ENCODE measurements around the gene ADCY10. TPM values are rescaled to one million over a fixed set of nuclear protein-coding genes. Genes with fewer than 3 reads are reported as not detected.

The ADCY10 gene
- total and polyA plus RNA-seq, 2 donors (not counting 3 experiments of a cell fraction or from before 2014, with no cell fraction given): not detected

GRCh38 chr1:167905671-167906070, 8.3 kb downstream of the ADCY10 start:
- CTCF ChIA-PET: interaction anchor here (1.1 to 2.4 kb wide), 5 partner anchors 8 to 177 kb away, joined by 3 to 11 read pairs (median 4); partner anchors contain the start of gene ADCY10
- DNase-seq (ENCODE audit: low read depth, low spot score): peak; percentile 48

More at GRCh38 chr1:167905671-167906070, 8.3 kb downstream of the ADCY10 start:
- H2AFZ ChIP-seq (ENCODE audit: low read depth, low read length): no peak overlapping the region
- no TSS peak for BruUV-seq (replicated peaks)
- no peaks in the 10 kb centered on the region for H3K9me3 ChIP-seq (replicated peaks; ENCODE audit: control insufficient read depth, insufficient read depth, low read length)
- no peaks in the 10 kb centered on the region for H3K36me3 ChIP-seq (ENCODE audit: control insufficient read depth in 2 of 2, extremely low read depth in 1 of 2, insufficient read depth in 2 of 2, low read length in 2 of 2)
- intact Hi-C loops (cut with micrococcal nuclease): no loop called here
- no peak for FAIRE-seq
- H4K20me1 ChIP-seq (replicated peaks; ENCODE audit: control insufficient read depth, extremely low read depth, insufficient read depth, low read length): no peaks in the 10 kb centered on the region
- TF ChIP-seq, protein P1, sequence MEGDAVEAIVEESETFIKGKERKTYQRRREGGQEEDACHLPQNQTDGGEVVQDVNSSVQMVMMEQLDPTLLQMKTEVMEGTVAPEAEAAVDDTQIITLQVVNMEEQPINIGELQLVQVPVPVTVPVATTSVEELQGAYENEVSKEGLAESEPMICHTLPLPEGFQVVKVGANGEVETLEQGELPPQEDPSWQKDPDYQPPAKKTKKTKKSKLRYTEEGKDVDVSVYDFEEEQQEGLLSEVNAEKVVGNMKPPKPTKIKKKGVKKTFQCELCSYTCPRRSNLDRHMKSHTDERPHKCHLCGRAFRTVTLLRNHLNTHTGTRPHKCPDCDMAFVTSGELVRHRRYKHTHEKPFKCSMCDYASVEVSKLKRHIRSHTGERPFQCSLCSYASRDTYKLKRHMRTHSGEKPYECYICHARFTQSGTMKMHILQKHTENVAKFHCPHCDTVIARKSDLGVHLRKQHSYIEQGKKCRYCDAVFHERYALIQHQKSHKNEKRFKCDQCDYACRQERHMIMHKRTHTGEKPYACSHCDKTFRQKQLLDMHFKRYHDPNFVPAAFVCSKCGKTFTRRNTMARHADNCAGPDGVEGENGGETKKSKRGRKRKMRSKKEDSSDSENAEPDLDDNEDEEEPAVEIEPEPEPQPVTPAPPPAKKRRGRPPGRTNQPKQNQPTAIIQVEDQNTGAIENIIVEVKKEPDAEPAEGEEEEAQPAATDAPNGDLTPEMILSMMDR (IDR thresholded peaks at IDR 0.05; ENCODE audit: extremely low read depth in 1 of 2, insufficient read depth in 1 of 2, low read depth in 1 of 2, low read length in 2 of 2): no peak
- TF ChIP-seq EZH2 (IDR thresholded peaks at IDR 0.05; ENCODE audit: borderline replicate concordance, low read depth, low read length, severe bottlenecking): no peak
- no peak for TF ChIP-seq FOS (IDR thresholded peaks at IDR 0.05; ENCODE audit: borderline replicate concordance, insufficient read depth, low read length)
- TF ChIP-seq JUN (IDR thresholded peaks at IDR 0.05; ENCODE audit: borderline replicate concordance, insufficient read depth, insufficient read length, low read depth): no peak
- TF ChIP-seq MYC (IDR thresholded peaks at IDR 0.05; ENCODE audit: low read depth, low read length): no peak
- TF ChIP-seq GATA2 (IDR thresholded peaks at IDR 0.05; ENCODE audit: insufficient read depth, insufficient read length, low read depth, low read length): no peak
- no peak for TF ChIP-seq POLR2A (IDR thresholded peaks at IDR 0.05; ENCODE audit: low read depth, low read length)
- no peak for TF ChIP-seq POLR2AphosphoS5 (IDR thresholded peaks at IDR 0.05; ENCODE audit: insufficient read depth, low read depth, low read length)
- no peak for TF ChIP-seq MAX (IDR thresholded peaks at IDR 0.05; ENCODE audit: insufficient read depth, insufficient read length)
- no peaks in the 10 kb centered on the region for H3K9me1 ChIP-seq (replicated peaks; ENCODE audit: control insufficient read depth, extremely low read depth, insufficient read depth, low read length)
- no peak overlapping the region for H3K4me3 ChIP-seq (replicated peaks in 1 of 3; ENCODE audit: insufficient read depth in 1 of 3, low read depth in 1 of 3, low read length in 3 of 3)
- POLR2A ChIA-PET: no interaction called here
- no peaks in the 10 kb centered on the region for H3K27me3 ChIP-seq (ENCODE audit: control insufficient read depth in 2 of 2, insufficient read depth in 2 of 2, low read length in 2 of 2)
- dilution Hi-C loops (cut with MboI; ENCODE audit: extremely low pct_ligation_motif_present, low sequenced_read_pairs): no loop called here
- H3K27ac ChIP-seq (ENCODE audit: insufficient read depth, low read depth, low read length): no peak overlapping the region
- peaks cover 7% of the 10 kb centered on the region for H3K4me1 ChIP-seq (ENCODE audit: control insufficient read depth, extremely low read depth, insufficient read depth, low read length)
- H3K4me2 ChIP-seq (ENCODE audit: insufficient read depth, low read length): no peak overlapping the region
- H3K79me2 ChIP-seq (ENCODE audit: control insufficient read depth, insufficient read depth, low read length): no peaks in the 10 kb centered on the region
- no peak overlapping the region for H3K9ac ChIP-seq (replicated peaks; ENCODE audit: extremely low read depth, insufficient read depth, low read length)
